Measurements from ENCODE around the gene CFAP299. TPM values are rescaled to one million over a fixed set of nuclear protein-coding genes. Genes with fewer than 3 reads are reported as not detected.

The CFAP299 gene
- polyA plus RNA-seq, 2 of the 4 experiments (the other 2 are of a cell fraction): not detected

DNA sequence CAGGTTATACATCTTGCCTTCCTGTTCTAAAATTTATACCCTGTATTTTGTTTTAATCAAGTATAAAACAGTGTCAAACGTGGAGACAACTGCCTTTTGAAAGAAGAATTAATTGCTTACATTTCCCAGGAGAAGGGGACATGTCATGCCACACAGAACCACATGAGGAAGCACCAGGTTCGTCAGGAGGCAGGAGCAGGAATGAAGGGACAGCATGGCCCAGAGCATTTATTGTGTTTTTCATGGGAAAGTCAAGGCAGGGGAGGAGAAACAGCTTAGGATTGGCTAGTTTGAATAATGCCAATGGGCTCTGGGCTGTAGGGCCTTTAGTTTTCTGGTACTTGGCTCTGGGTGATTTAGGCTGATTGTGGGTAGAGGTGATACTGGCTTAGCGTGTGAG, 203.7 kb downstream of the CFAP299 start:
- no peak overlapping the region for H3K4me3 ChIP-seq
- TF ChIP-seq CEBPB (IDR thresholded peaks at IDR 0.05): no peak
- TF ChIP-seq FOSB (CRISPR knock-in tag; IDR thresholded peaks at IDR 0.05): no peak
- no peak for TF ChIP-seq ESRRA (IDR thresholded peaks at IDR 0.05; ENCODE audit: borderline replicate concordance, low read length)
- TF ChIP-seq RAD21 (conservative IDR thresholded peaks at IDR 0.05 in 1 of 2, IDR thresholded peaks at IDR 0.05 in 1 of 2): no peak
- TF ChIP-seq KDM5A (IDR thresholded peaks at IDR 0.05): no peak
- no peak for TF ChIP-seq EP300 (IDR thresholded peaks at IDR 0.05)
- no peak for TF ChIP-seq E2F6 (IDR thresholded peaks at IDR 0.05; ENCODE audit: borderline replicate concordance, low read depth)
- no peak for DNase-seq (ENCODE audit: low read depth in 1 of 2, low spot score in 1 of 2)
- POLR2A ChIA-PET: no interaction called here
- H3K4me1 ChIP-seq: no peaks in the 10 kb centered on the region
- H3K4me2 ChIP-seq: no peak overlapping the region
- H3K9me3 ChIP-seq: no peaks in the 10 kb centered on the region
- no peak for ATAC-seq
- WGBS (ENCODE audit: missing lambda C conversion rate): 10% methylated on average over 3 of the region's 3 CpGs
- H3K27ac ChIP-seq: no peak overlapping the region
- CTCF ChIA-PET: no interaction called here
- no peak for FAIRE-seq

DNA sequence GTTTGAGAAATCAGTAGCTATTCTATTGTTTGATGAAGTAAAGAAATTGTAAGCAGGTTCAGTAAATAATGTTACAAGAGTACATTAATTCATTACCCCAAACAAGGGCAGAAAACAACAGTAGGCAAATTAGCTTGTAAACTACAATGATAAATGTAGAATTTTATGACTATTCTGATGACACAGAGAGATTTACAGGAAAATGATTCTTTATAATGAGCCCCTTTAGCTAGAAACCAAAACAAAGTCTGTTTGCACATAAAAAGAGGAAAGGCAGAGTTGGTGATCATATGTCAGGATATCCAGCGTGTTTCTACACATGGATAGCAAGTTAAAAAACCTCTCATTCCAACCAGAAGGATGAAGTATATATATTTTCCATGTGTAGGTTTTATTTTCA, 204.8 kb downstream of the CFAP299 start:
- no peak overlapping the region for H3K27ac ChIP-seq
- no peaks in the 10 kb centered on the region for H3K4me1 ChIP-seq
- no peak overlapping the region for H3K4me3 ChIP-seq
- 0% methylated on average over 1 of the region's 1 CpG for WGBS (ENCODE audit: missing lambda C conversion rate)
- no peaks in the 10 kb centered on the region for H3K9me3 ChIP-seq
- FAIRE-seq (no peak), DNase-seq (ENCODE audit: low read depth in 1 of 2, low spot score in 1 of 2) (no peak), ATAC-seq (no peak)
- ChIA-PET POLR2A (no interaction called here), CTCF (no interaction called here)
- no peak overlapping the region for H3K4me2 ChIP-seq
- no peak for TF ChIP-seq BHLHE40 (IDR thresholded peaks at IDR 0.05; ENCODE audit: low read depth, low read length)
- no peak for TF ChIP-seq MAFK (IDR thresholded peaks at IDR 0.05; ENCODE audit: partially characterized antibody)
- TF ChIP-seq FOSB (CRISPR knock-in tag; IDR thresholded peaks at IDR 0.05): no peak
- no peak for TF ChIP-seq E2F6 (IDR thresholded peaks at IDR 0.05; ENCODE audit: borderline replicate concordance, low read depth)
- TF ChIP-seq CBX2 (IDR thresholded peaks at IDR 0.05; ENCODE audit: borderline replicate concordance, low read depth): no peak
- no peak for TF ChIP-seq CTCF (IDR thresholded peaks at IDR 0.05)
- no peak for TF ChIP-seq CEBPB (IDR thresholded peaks at IDR 0.05)
- TF ChIP-seq HEYL (CRISPR knock-in tag; IDR thresholded peaks at IDR 0.05): no peak

DNA sequence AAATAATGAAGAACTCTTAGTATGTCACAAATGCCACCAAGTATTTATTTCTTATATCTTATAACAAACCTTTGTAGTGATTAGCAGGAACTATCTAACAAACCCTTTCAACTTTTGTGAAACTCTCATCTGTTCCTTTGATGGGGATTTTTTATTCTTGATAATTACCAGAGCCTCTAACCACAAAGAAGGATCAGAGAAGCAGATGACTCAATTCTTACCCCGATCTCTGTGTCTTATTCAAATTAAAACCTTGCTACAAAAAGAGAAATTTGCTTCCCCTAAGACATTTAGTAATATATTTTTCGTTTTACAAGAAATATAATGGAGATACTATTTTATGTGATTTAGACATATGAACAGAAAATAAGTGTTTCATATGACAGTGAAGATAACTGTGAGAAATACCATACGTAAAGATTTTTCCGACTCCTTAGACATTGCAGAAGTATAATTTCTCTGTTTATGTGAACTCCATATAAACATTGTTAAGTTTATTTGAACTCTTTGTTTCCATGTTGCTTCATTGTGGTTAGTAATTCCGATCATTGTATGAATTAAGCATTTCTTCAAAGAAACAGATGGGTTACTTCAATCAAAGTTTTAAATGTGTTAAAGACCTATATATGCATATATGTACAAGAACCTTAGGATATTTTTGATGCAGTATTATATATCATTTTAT, 205.4 kb downstream of the CFAP299 start:
- no peak overlapping the region for H3K4me2 ChIP-seq
- TF ChIP-seq RFX5 (IDR thresholded peaks at IDR 0.05) (no peak), ATOH8 (CRISPR knock-in tag; IDR thresholded peaks at IDR 0.05; ENCODE audit: low read depth) (no peak), FOSB (CRISPR knock-in tag; IDR thresholded peaks at IDR 0.05) (no peak), POLR2A (IDR thresholded peaks at IDR 0.05; ENCODE audit: low read length) (no peak), ELK1 (IDR thresholded peaks at IDR 0.05; ENCODE audit: low read depth, low read length) (no peak), JUNB (IDR thresholded peaks at IDR 0.05) (no peak), CHD2 (IDR thresholded peaks at IDR 0.05; ENCODE audit: low read length, partially characterized antibody) (no peak), ESRRA (IDR thresholded peaks at IDR 0.05; ENCODE audit: borderline replicate concordance, low read length) (no peak), MAFK (IDR thresholded peaks at IDR 0.05; ENCODE audit: partially characterized antibody) (no peak)
- H3K9me3 ChIP-seq: no peaks in the 10 kb centered on the region
- no peaks in the 10 kb centered on the region for H3K4me1 ChIP-seq
- POLR2A ChIA-PET: no interaction called here
- FAIRE-seq: no peak
- DNase-seq (ENCODE audit: low read depth in 1 of 2, low spot score in 1 of 2): no peak
- no peak for ATAC-seq
- 24% methylated on average over 5 of the region's 5 CpGs for WGBS (ENCODE audit: missing lambda C conversion rate)
- H3K4me3 ChIP-seq: no peak overlapping the region
- no peak overlapping the region for H3K27ac ChIP-seq
- CTCF ChIA-PET: no interaction called here

Data from A549 (cell line).